ACHN (cell line): Measurements from ENCODE around the gene PLPPR3.
"Not testable (repeated sequence)": the region's sequence is repeated elsewhere in the genome, so short reads cannot be mapped to it uniquely, and the experiment has no call there.

Source experiments
- DNase-seq: peaks from one replicate; pipeline ENCODE4 v3.0.0-alpha.2; 2015
- in situ Hi-C: cut with HindIII; loops from 2 replicates; pipeline ENCODE4 v1.10.0; 2017; ENCODE audit warnings: low sequenced_read_pairs, low pct_ligation_motif_present, low pct_unique_long_range_greater_than_20kb

The PLPPR3 gene

GRCh38 chr19:855142-855541 is 33.4 kb upstream of the PLPPR3 start:
- in situ Hi-C loops, result no loop called here
- no peak for DNase-seq

DNA sequence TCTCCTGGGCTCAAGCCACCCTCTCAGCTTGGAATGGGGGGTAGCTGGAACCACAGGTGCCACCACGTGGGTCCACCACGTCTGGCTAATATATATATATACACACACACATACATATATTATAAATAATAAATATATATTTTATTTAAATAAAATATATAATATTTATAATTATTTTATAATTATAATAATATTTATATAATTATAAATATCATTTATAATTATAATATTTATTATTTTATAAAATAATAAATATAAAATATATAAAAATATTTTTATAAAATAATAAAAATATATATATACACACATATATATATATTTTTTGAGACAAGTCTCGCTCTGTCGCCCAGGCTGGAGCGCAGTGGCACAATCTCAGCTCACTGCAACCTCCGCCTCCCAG is 32.8 kb upstream of the PLPPR3 start:
- in situ Hi-C loops, result no loop called here
- no peak for DNase-seq

DNA sequence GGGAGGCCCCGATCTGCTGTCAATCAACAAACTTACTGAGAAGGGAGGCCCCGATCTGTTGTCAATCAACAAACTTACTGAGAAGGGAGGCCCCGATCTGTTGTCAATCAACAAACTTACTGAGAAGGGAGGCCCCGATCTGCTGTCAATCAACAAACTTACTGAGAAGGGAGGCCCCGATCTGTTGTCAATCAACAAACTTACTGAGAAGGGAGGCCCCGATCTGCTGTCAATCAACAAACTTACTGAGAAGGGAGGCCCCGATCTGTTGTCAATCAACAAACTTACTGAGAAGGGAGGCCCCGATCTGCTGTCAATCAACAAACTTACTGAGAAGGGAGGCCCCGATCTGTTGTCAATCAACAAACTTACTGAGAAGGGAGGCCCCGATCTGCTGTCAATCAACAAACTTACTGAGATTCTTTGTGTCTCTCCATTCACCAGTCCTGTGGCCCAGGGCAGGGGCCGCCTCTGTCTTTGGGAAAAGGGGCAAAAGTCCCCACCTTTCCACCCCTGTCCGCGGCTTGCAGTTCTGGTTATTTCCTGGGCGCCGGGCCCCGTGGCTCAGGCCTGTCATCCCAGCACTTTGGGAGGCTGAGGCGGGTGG is 32.0 kb upstream of the PLPPR3 start:
- in situ Hi-C loops, DNase-seq: not testable (repeated sequence)

- DNase-seq, result no peak
- in situ Hi-C loops, result no loop called here
These were observed 31.3 kb upstream of the PLPPR3 start for GRCh38 chr19:853014-853585.

- no peak for DNase-seq
- in situ Hi-C loops, result no loop called here
These were observed 30.6 kb upstream of the PLPPR3 start, which contains the start of gene ELANE for GRCh38 chr19:852136-853013. Gene ELANE (plus strand): TSS chr19:852303. CDS start chr19:852329, 26 bp downstream.

DNA sequence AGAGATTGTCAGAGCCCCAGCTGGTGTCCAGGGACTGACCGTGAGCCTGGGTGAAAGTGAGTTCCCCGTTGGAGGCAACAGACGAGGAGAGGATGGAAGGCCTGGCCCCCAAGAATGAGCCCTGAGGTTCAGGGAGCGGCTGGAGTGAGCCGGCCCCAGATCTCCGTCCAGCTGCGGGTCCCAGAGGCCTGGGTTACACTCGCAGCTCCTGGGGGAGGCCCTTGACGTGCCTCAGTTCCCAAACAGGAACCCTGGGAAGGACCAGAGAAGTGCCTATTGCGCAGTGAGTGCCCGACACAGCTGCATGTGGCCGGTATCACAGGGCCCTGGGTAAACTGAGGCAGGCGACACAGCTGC is 29.2 kb upstream of the PLPPR3 start:
- in situ Hi-C loops, result no loop called here
- DNase-seq, result no peak

DNA sequence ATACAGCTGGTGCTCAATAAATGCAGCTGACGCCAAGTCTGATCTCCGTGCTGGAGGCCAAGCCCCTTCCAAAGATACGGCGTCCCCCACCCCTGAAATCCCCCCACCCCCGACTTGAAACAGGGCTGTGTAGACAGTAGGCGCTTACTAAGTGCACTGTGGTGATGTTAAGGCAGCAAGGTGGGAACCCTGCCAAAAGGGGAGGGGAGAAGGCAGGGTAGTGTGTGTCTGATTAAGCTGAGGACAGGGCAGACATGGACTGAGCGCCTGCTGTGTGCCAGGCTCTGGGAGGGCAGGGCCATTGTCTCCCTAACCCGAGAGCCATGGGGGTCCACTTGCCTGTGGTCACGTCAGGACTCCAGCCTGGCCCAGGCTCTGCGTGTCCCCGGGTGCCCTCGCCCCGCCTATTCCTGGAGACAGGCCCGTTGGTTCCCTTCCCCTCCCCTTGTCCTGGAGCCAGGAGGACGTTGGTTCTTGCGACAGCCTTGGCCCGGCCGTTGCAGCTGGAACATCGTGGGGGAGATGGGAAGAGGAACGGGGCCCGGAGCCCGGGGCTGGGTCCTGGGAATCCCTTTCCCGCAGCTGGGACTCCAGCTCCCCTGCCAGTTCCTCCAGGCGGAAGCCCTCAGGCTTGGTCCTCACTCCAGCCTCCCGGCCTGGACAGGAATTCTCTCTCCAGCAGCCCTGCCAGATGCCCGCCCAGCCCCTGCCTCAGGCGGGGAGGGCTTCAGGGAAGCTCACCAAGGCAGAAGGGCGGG is 28.6 kb upstream of the PLPPR3 start:
- DNase-seq, result peak; percentile 31
- in situ Hi-C loops, result no loop called here

- in situ Hi-C loops, result not testable (repeated sequence)
These were observed 27.4 kb upstream of the PLPPR3 start for GRCh38 chr19:849195-849594.

DNA sequence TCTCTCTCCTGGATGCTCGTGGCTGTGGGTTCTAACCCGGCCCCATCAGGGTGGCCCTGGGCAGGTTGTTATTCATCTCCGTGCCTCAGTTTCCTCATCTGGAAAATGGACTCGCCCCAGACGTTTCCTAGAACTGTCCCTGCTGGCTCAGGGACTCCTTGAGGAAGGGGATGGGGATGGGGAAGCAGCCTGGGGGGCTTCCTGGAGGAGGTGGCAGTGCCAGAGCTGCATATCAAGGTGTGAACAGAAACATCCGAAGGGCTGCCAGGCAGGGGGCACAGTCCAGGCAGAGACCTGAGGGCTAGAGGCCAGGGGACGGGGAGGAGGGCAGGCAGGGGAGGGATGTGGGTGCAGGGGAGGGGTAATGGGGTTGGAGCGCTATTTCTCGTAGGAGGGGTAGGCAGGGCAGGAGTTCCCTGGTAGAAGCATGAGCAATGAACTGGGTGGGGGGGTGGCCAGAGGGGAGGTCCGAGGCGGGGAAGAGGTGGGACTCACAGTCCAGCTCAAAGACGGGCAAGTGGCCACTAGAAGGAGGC is 26.7 kb upstream of the PLPPR3 start:
- no peak for DNase-seq
- in situ Hi-C loops, result no loop called here

More at GRCh38 chr19:849195-849594, 27.4 kb upstream of the PLPPR3 start:
- DNase-seq, result not testable (repeated sequence)

GRCh38 chr19:845707-846521 is 24.2 kb upstream of the PLPPR3 start:
- DNase-seq, result no peak
- in situ Hi-C loops, result no loop called here

GRCh38 chr19:844546-844971 is 22.8 kb upstream of the PLPPR3 start:
- in situ Hi-C loops, result no loop called here
- DNase-seq, result no peak

GRCh38 chr19:843836-844545 is 22.2 kb upstream of the PLPPR3 start:
- DNase-seq, result no peak
- in situ Hi-C loops, result no loop called here

DNA sequence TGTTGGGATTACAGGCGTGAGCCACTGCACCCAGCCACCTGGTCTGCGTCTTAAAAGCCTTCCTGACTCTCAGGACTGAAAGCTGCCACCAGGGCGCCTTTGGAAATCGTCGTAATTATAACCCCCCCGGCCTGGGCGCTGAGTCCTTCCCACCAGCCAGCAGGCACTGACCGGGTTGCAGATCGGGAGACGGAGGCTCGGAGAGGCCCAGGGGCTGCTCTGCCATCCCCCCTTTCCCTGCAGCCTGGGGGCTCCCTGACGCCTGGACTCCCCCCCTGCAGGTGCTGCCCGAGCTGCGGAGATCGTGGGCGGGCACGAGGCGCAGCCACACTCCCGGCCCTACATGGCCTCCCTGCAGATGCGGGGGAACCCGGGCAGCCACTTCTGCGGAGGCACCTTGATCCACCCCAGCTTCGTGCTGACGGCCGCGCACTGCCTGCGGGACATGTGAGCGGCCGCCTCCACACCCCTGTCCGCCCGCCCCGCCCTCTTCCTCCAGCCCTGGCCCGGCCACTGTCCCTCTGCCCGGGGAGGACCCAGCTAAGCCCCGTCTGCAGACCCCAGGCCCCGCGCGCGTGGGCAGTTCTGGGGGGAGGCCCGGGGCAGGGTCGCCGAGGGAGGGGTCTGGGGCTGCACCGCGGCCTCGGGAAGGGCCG is 21.6 kb upstream of the PLPPR3 start:
- in situ Hi-C loops, result no loop called here
- DNase-seq, result peak; percentile 22

GRCh38 chr19:842802-843179 is 21.0 kb upstream of the PLPPR3 start:
- DNase-seq, in situ Hi-C loops: not testable (repeated sequence)

DNA sequence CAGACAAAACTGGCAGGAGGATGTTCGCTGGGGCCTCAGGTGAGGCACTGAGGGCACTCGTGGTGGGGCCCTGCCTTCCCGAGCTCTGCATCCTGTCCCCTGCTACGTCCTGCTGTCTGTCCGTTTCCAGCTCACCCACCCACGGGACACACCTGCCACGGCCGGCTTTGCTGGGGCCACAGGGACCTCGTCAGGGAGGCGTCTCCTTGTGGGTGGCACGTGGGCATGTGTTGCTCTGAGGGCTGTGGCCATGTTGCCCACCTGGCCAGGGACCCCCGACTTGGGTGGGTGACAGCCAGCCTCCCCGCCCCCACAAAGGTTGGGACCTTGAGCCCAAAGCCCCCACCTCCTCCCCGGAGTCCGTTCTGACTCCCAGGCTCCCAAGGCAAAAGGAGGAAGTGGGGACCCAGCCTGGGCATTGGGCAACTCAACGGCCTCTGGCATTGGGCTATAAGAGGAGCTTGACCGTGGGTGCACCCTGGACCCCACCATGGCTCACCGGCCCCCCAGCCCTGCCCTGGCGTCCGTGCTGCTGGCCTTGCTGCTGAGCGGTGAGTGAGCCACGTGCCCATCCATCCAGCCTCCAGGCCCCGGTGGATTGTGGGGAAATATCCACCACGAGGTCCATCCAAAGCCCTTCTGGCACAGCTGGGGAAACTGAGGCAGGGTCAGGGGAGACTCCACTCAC is 18.9 kb upstream of the PLPPR3 start, which contains the start of gene PRTN3:
PRTN3 (plus strand) TSS at position 481 of the 688 bp plus-strand sequence; CDS start at position 491, 10 bp downstream.
- in situ Hi-C loops, result no loop called here
- DNase-seq, result no peak

DNA sequence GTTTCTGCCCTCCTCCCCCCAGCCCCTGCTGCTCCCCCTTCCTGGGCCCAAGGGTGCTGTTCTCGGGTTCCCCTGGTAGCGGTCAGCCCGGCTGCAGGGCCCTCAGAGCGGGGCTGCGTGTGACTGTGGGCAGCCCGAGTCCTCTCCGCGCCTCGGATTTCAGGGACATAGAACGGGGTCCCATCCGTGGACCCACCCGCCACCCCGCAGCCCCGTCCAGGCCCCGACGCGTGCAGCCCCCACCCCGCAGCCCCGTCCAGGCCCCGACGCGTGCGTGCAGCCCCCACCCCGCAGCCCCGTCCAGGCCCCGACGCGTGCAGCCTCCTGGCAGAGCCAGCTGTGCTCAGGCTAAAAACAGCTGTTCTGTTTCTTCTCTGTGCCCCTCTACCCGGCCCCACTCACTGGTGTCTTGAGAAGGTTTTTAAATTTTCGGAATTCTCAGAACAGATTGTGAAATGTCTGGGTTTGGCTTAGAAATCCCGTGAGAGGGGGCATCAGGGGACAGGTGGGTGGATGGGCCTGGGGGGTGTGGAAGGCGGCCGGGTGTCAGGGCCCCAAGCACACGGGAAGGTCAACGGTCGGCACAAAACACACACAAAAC is 13.6 kb upstream of the PLPPR3 start:
- DNase-seq, result no peak
- in situ Hi-C loops, result no loop called here
